GM21423 (cell line): ENCODE results near the gene RAB27A.
"Not testable (repeated sequence)": the region's sequence is repeated elsewhere in the genome, so short reads cannot be mapped to it uniquely, and the experiment has no call there.

Experiments used
- ATAC-seq: cut with Tn5 transposase; IDR thresholded peaks from one replicate; pipeline ENCODE4 v1.9.1; 2021; ENCODE audit warnings: mild to moderate bottlenecking, moderate library complexity; ENCODE audit not compliant: unreplicated experiment

Gene RAB27A

DNA sequence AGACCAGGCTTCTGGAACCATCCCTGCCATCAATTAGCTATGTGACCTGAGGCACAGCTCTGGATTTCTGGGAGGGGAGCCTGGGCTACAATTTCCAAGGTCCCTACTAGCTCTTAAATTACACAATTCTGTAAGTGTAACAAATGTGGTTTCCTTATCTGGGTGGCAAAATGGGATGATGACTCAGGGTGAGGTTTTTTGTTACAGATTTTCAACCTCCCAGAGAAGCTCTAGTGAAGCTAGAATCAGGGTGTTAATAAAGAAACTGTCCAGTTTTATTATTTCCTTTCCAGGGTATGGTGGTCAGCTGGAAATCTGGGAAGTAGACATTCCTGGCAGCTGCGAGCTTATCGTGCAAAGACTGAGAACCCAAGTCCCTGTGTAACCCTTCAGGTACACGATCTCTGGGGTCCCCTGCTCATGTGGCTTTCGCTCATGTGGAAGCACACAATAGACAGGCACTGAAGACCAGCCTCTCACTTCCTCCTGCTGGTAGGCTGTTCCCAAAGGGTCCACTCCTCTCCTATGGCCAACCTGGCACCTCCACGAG, 7.3 kb downstream of the RAB27A start:
- ATAC-seq, result no peak

DNA sequence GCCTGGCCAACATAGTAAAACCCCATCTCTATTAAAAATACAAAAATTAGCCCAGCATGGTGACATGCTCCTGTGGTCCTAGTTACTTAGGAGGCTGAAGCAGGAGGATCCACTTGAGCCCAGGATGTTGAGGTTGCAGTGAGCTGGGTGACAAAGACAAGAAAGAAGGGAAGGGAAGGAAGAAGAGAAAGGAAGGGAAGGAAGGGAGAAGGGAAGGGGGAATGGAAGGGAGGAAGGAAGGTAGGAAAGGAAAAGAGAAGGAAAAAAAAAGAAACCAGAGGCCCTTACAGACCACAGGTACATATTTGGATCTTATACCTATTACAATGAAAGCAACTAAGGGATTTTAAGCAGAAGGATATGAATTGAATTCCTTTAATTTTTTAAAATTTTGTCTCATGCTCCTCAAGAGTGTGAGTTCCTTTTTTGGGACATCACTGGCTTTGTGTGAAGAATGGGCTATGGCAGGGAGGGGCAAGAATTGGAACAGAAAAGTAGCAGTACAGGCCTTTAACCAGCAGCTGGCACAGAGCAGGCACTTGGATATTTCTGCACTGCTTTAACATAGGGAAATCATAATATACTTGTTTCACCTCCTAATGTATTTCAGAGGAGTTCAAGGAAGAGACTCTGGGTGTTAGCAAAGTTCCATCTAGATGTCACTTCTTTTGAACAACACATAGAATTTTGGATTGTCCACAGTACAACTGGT, 7.9 kb downstream of the RAB27A start:
- no peak for ATAC-seq

DNA sequence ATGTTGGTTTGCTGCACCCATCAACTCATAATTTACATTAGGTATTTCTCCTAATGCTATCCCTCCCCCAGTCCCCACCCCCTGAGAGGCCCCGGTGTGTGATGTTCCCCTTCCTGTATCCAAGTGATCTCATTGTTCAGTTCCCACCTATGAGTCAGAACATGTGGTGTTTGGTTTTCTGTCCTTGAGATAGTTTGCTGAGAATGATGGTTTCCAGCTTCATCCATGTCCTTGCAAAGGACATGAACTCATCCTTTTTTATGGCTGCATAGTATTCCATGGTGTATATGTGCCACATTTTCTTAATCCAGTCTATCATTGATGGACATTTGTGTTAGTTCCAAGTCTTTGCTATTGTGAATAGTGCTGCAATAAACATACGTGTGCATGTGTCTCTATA, 9.0 kb downstream of the RAB27A start:
- ATAC-seq, result not testable (repeated sequence)

DNA sequence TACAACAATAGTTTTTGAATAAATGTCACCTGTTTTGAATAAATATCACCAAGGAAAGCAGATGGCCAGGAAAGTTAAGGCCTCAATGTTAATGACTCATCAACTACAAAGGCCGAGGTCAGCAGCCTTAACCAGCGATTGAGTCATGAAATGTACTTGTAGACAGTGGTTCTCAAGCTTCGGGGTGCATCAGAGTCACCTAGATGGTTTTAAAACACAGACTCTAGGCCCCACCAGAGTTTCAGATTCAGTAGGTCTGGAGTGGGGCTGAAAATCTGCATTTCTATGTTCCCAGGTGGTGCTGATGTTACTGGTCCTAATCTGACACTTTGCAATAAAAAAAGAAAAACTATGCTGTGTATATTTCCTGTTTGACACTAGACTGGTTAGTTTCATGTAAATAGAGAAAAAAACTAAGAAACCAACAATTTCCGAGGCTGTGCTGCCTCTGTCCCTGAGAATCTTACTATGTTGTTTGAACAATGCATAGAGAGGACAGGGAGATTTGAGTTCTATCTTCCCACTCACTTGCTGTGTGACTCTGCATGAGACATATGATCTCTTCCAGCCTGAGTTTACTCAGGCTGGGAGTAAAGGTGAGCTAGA, 9.8 kb downstream of the RAB27A start:
- ATAC-seq, result peak; percentile 75

DNA sequence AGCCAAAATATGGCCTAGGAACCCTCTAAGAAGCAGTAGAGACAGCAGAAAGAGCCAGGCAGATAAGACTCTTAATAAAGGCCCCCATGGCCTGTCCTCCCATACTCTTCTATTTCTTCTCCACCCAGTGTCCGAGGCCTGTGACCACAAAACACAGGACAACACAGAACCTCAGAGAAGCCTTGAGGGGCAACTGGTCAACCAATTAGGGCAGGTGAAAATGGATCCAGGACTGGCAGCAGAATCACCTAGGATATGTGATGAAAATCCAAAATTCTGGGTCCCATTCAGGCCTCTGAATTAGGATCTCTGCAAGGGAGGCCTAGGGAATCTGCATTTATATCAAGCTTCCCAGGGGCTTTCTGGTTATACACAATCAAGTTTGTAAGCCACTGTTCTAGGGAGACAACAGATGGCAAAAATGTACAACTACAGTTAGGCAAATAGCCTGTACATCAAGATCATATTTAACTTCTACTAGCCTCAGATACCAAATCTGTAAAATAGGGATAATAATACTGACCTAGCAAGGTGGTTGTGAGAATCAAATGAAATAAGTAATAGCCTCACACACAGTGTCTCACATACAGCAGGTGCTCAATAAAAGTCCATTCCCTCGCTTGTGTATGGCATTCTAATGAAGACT, 10.4 kb downstream of the RAB27A start:
- no peak for ATAC-seq

DNA sequence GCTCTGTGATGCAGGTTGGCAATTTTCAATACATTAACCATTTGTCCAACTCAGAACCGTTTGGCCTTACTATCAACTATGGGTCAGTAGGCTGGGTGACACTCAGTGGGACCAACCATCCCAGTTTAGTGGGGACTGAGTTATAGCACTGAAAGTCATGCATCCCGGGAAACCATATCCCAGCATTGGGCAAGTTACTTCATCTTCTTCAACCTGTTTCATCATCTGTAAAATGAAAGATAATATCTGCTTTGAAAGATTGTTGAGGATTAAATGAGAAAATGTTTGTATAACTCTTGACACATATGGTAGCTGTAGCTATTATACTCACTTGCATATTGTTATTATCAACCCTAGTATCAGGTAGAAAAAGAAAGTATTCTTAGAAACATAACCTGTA, 11.9 kb downstream of the RAB27A start:
- ATAC-seq, result no peak

DNA sequence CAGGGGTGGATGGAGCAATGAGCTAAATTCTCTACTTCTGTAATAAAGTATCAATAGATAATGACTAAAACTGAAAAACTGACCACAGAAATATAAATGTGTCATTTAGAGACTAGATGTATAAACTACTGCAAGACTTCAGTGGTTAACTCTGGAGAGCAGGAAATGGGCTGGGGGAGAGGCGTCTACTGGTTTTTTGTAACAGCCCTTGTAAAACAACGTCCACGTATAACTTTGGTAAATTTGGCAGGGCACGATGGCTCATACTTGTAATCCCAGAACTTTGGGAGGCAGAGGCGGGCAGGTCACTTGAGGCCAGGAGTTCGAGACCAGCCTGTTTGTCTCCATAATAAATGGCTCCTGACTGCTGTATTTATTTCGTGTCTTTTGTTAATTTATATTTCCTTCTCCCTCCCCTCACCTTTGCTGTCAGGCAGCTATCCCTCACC, 12.5 kb downstream of the RAB27A start:
- ATAC-seq, result peak; percentile 52

DNA sequence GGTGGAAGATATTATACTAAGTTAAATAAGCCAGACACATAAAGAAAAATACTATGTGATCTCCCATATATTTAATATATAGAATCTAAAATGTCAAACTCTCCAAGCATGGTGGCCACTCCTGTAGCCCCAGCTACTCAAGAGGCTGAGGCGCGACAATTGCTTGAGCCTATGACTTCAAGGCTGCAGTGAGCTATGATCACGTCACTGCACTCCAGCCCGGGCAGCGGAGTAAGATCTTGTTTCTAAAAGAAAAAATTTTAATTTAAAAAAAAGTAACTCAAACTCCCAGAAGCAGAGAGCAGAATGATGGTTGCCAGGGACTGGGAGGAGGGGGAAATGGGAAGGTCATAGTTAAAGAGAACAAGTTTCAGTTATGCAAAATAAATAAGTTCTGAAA, 13.3 kb downstream of the RAB27A start:
- ATAC-seq, result no peak

DNA sequence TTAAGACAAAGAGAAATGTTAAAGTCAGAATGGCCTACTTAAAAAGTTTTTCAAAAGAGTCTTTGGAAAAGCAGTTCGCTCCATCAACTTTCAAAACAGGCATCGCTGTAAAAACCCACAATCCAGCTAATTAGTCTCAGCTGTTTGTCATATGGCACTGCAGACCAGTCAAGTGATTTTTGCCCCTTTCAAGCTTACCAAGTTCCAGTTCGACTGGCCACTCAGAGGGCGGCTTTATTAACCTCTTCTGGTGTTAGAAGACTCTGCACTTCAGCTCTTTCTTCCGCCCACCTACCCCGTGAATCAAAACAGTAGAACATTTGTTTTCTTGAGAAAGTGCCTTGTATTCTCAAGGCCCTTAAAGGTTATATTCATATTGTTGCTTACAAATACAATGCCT, 19.3 kb downstream of the RAB27A start:
- no peak for ATAC-seq

DNA sequence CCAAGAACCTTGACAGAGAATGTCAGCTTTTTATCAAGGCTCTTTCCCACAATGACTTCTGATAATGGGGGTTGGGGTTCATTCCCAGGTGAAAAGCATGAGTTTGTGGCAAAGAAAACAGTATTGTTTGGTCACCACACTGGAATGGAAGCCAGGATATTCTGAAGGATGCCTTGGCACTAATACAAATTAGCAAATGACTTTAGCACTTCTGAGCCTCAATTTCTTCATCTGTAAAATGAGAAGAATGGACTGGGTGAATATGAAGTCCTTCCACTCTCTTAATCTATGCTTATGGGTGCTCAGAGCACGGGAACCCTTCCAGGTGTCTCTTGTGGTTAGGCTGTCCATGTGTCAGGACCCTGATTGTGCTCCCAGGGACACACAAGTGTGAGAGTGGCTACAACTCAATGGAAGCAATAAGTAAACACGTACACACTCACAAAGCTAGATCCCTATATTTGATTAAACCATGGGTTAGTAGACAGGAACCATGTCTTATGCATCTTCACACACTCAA, 21.4 kb downstream of the RAB27A start:
- ATAC-seq, result no peak

DNA sequence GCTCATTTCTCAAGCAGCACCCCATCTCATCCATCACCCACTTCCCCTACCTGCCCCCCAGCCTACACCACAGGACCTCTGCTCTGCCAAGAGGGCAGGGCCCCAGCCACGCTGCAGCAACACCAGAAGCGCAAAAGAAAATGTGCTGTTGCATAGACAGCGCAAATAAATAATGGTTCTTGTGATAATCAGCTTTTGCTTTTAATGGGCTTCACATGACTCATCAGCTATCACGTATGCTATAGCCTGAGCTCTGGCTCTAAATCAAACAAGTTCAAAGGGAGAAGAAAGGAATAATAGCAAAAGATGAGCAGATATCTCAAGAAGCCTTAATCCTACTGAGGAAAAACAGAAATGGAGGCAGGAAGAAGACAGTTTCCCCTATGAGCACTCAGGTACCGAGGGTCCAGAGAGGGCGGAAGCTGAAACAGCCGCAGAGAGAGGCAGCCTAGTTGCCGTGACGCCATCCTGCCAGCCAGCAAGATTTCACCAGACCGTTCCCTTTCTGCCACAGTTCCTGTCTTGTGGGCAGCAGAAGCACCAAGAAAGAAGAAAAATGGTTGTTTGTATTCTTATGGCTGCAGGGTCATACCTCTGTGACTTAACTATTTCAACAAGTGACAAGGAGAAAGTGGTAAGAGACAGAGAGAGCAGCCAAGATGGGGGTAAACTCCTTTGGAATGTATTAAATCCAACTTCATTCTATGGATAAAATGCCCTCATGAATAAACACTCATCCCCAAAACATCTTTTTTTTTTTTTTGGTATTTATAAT, 22.0 kb downstream of the RAB27A start:
- peak; percentile 96 for ATAC-seq

DNA sequence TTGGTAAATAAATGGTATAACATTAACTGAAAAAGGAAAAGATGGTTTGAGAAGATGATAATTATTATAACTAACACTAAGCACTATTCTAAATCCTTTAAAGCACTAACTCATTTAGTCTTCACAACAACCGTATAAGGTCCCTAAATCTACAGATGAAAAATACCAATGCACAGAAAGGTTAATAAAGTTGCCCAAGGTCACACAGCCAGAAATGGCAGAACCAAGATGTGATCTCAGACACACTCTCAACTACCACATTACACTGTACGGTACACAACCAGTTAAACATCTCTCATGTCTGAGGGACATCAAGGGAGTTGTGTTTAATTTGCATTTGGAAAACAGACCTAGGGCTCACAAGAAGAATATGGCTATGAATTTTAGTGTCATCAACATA, 23.1 kb downstream of the RAB27A start:
- no peak for ATAC-seq

DNA sequence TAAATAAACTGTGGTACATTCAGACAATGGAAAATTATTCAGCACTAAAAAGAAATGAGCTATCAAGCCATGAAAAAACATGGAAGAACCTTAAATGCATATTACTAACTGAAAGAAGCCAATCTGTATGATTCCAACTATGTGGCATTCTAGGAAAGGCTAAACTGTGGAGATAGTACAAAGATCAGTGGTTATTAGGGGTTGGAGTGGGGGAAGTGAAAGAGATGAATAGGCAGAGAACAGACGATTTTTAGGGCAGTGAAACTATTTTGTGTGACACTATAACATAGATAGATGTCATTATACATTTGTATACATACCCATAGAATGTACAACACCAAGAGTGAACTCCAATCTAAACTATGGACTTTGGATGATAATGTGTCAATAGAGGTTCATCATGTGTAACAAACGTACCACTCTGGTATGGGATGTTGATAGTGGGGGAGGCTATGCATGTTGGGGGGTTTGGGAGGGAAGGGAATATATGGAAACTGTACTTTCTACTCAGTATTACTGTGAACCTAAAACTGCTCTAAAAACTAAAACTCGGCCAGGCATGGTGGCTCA, 29.0 kb downstream of the RAB27A start:
- ATAC-seq, result no peak

DNA sequence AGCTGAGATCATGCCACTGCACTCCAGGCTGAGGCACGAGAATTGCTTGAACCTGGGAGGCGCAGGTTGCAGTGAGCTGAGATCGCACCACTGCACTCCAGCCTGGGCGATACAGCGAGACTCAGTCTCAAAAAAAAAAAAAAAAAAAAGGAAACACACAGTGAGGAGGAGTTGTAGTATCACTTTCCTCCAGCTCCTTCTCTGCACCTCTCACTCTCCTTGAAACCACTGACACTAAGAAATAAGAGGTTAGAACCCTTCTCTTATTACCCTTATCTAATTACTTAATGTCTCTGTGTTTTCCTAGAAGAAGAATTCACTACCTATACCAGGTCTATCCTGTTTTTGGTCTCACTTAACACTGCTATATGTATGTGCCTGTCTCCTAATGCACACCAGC, 31.7 kb downstream of the RAB27A start:
- peak; percentile 29 for ATAC-seq

DNA sequence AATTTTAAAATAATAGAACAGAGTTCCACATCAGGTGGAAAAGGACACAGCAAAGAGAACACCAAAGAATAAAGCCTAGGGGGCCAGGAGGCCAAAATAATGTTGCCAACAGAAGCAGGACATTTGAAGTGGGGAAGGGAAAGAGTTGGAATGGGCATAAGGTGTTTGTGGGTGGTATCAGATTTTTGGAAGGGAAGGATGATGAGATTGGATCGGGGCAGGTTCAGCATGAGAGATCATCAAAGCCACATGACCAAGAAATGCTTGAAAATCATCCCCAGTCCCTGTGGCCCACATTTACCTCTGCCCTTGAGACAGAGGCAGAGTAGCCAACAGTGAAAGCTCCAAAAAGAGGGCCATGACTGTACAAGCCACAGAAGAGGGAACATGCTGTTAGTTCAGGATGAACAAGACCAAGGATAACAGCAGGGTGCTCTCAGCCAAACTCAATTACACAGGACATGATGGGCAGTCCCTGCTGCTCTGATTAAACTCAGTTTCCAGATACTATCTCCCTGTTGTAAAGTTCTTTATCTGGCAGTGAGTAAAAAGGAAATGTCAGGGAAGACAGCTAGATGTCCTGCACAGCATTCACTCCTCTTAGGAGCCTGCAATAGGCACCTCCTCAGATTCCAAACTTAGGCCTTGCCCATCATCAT, 32.5 kb downstream of the RAB27A start:
- no peak for ATAC-seq

DNA sequence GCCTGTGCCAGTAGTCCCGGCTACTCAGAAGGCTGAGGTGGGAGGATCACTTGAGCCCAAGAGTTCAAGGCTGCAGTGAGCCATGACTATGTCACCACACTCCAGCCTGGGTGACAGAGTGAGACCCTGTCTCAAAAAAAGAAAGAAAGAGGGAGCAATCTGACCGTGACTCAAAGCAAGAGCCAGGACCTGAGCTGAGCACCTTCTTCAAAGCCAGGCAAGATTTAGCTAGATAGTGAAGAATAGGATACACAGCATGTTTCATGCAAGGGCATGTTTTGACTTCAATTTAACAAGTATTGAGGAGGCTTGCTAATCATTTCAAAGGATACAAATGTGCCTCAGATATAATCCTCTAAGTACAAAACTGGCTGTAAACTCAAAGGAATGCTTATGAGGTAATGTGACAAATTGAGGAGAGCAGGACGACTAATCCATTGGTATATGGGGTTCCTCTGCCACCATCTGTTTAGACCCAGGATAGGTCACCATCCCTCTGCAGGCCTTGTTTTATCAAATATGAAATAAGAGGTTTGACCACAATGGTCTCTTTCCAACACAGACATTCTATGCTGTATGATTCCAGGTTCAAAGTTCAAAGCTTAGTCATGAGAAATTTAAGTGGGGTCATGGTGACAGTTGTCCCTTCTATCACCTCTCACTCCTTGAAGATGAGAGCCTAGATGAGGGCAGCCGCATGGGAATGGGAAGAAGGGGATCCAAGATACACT, 33.2 kb downstream of the RAB27A start:
- ATAC-seq, result no peak

DNA sequence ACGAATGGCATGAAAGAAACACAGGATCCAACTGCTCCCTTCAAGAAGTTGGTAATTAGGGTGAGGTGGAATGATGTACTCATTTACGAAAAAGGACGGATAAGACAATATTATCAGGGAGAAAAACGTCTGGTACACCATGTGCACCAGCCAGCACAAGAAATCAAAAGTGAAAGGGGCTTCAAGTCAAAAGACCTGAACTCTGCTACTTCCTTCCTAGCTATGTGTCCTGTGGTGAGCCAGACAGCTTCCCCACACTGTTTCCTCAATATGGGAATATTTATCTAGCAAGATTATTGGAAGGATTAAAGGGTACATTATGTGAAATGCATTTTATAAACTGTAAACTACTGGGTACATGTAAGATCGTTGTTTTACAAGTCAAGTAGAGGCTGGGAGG, 33.9 kb downstream of the RAB27A start:
- ATAC-seq, result no peak

DNA sequence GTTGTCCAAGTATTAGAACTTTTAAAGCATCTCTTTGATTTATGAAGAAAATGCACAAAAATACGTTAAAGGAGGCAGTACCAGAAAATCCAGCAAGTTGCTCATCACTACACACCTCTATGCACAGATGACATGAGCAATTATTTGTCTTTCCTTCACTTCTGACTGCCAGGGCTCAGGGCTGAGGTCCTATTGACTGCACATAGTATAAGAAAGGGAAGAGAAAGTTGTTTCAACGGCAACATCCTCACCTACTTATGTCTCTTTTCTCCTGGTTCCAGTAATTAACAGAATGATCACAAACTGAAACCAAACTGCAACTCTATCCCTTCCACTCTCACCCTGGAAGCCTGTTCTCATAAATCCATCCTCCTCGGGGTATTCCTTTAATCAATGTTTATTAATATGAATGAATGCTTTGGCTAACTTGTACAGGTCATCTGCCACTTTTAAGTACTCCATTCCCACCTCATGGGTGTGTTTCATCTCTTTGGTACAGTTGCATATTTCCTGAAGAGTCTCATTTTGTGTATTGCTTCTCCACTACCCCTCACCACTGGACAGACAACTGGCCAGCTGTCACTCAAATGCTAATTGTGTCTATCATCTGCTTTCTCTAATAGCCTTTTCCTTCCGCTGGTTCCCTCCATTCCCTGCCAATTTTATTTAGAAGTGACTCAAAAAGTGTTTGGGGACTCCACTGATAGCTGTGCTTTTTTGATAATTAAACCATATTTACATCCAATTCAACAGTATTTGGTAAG, 34.5 kb downstream of the RAB27A start:
- ATAC-seq, result peak; percentile 52

DNA sequence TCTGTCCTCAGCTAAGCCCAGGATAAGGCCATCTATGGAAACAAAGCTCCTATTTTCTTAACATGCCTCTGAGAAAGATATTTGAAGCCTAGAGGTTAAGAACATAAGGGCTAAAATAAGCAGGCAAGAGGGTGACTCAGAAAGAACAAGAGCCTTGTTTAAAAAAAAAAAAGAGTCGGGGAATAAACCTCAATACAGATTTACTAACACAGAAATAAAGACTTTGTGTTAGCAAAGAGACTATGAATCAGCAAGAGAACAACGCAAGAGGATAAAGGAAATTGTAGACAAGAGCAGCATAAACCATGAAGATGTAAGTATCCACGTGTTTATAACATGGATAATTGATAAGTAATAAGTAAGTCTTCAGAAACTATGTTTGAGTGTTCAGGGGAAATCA, 36.0 kb downstream of the RAB27A start:
- ATAC-seq, result no peak
